ENCODE results near the gene CRIM1. TPM values are rescaled to one million over a fixed set of nuclear protein-coding genes. Genes with fewer than 3 reads are reported as not detected.

The CRIM1 gene
- total RNA-seq, 4 donors from 2014 or later, result 73.7 to 134 (median 80.7) TPM

GRCh38 chr2:36489281-36489680 lies 133.7 kb downstream of the CRIM1 start:
- in situ Hi-C loops (cut with MboI; ENCODE audit: low pct_ligation_motif_present in 1 of 4, low pct_unique_long_range_greater_than_20kb in 1 of 4, low sequenced_read_pairs in 3 of 4), result loop anchor here in 1 of 4 donors (25.0 kb wide), 1 partner anchor 127 kb away; the partner anchor contains the start of gene CRIM1
- no peak for TF ChIP-seq EP300 (IDR thresholded peaks at IDR 0.05; ENCODE audit: low read depth)
- TF ChIP-seq, protein P1, sequence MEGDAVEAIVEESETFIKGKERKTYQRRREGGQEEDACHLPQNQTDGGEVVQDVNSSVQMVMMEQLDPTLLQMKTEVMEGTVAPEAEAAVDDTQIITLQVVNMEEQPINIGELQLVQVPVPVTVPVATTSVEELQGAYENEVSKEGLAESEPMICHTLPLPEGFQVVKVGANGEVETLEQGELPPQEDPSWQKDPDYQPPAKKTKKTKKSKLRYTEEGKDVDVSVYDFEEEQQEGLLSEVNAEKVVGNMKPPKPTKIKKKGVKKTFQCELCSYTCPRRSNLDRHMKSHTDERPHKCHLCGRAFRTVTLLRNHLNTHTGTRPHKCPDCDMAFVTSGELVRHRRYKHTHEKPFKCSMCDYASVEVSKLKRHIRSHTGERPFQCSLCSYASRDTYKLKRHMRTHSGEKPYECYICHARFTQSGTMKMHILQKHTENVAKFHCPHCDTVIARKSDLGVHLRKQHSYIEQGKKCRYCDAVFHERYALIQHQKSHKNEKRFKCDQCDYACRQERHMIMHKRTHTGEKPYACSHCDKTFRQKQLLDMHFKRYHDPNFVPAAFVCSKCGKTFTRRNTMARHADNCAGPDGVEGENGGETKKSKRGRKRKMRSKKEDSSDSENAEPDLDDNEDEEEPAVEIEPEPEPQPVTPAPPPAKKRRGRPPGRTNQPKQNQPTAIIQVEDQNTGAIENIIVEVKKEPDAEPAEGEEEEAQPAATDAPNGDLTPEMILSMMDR (IDR thresholded peaks at IDR 0.05), result no peak
- no peak for TF ChIP-seq POLR2AphosphoS5 (IDR thresholded peaks at IDR 0.05)
- no peak for TF ChIP-seq POLR2A (IDR thresholded peaks at IDR 0.05)
- H3K9me3 ChIP-seq, result no peaks in the 10 kb centered on the region
- peaks cover 0 to 17% (median 8%) of the 10 kb centered on the region in 4 donors for H3K4me1 ChIP-seq
- no peaks in the 10 kb centered on the region for H3K27me3 ChIP-seq
- WGBS, 2 donors (ENCODE audit: low coverage in 1 of 2), result 53 to 75% methylated on average over 4 to 5 of the region's 5 CpGs
- DNase-seq, result no peak
- intact Hi-C loops (cut with DNase I; ENCODE audit: low total_unique reads), result no loop called here
- H3K36me3 ChIP-seq, result no peaks in the 10 kb centered on the region
- H3K27ac ChIP-seq, result peak overlapping the region; percentile 43 to 78 (median 75)
- H3K4me3 ChIP-seq, result no peak overlapping the region

GRCh38 chr2:36490749-36491148 lies 135.2 kb downstream of the CRIM1 start:
- WGBS, 2 donors (ENCODE audit: low coverage in 1 of 2), result 71 to 86% methylated on average over 1 to 4 of the region's 4 CpGs
- no peaks in the 10 kb centered on the region for H3K27me3 ChIP-seq
- H3K27ac ChIP-seq, result peak overlapping the region in 2 of 4 donors; percentile 0 to 78
- no peak overlapping the region for H3K4me3 ChIP-seq
- no peak for DNase-seq
- peaks cover 0 to 13% (median 4%) of the 10 kb centered on the region in 4 donors for H3K4me1 ChIP-seq
- intact Hi-C loops (cut with DNase I; ENCODE audit: low total_unique reads), result no loop called here
- in situ Hi-C loops (cut with MboI; ENCODE audit: low pct_ligation_motif_present in 1 of 4, low pct_unique_long_range_greater_than_20kb in 1 of 4, low sequenced_read_pairs in 3 of 4), result loop anchor here in 1 of 4 donors (25.0 kb wide), 1 partner anchor 128 kb away; the partner anchor contains the start of gene CRIM1
- no peaks in the 10 kb centered on the region for H3K36me3 ChIP-seq
- TF ChIP-seq, protein P1 (IDR thresholded peaks at IDR 0.05), result no peak
- TF ChIP-seq EP300 (IDR thresholded peaks at IDR 0.05; ENCODE audit: low read depth) (no peak), POLR2A (IDR thresholded peaks at IDR 0.05) (no peak), POLR2AphosphoS5 (IDR thresholded peaks at IDR 0.05) (no peak)
- H3K9me3 ChIP-seq, result no peaks in the 10 kb centered on the region

DNA sequence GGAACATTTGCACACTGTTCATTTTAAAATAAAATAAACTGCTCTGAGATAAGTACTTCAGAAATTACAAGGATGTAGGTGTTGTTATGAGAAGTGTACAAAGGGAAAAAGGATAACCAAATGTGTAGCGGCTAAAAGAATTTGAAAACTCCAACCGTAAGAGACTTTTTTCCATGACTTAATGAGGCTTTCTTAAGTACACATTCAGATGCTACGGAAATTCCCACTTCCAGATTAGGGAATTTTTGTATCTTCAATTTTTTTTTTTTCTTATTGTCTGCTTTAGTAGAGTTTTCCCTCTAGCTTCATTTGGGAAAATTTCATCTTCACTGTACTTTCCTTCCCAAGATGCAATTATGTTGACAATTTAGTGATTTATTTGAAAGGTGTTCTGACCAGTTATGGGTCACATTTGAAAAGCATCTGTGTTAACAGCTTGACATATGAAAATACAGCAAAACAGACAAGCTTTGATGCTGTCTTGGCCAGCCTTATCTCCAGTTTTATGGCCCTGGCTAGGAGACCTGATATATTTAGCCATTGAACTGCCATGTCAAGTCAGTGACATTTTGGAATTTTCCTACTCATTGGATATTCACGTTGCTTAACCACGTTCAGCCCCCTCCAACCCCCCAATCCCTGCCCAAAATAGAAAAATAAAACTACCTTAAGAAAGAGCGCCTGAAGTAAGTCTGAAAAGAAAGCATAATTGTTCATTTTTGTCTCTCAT lies 136.8 kb downstream of the CRIM1 start:
- H3K4me1 ChIP-seq, result peaks cover 0 to 3% (median 0%) of the 10 kb centered on the region in 4 donors
- in situ Hi-C loops (cut with MboI; ENCODE audit: low pct_ligation_motif_present in 1 of 4, low pct_unique_long_range_greater_than_20kb in 1 of 4, low sequenced_read_pairs in 3 of 4), result loop anchor here in 1 of 4 donors (25.0 kb wide), 1 partner anchor 130 kb away; the partner anchor contains the start of gene CRIM1
- no peaks in the 10 kb centered on the region for H3K36me3 ChIP-seq
- 55 to 69% methylated on average over 6 of the region's 6 CpGs for WGBS, 2 donors (ENCODE audit: low coverage in 1 of 2)
- DNase-seq, result no peak
- H3K4me3 ChIP-seq, result no peak overlapping the region
- H3K27ac ChIP-seq, result peak overlapping the region in 3 of 4 donors; percentile 4 to 30 (median 27)
- H3K27me3 ChIP-seq, result no peaks in the 10 kb centered on the region
- intact Hi-C loops (cut with DNase I; ENCODE audit: low total_unique reads), result no loop called here
- no peaks in the 10 kb centered on the region for H3K9me3 ChIP-seq
- TF ChIP-seq POLR2A (IDR thresholded peaks at IDR 0.05), result no peak
- TF ChIP-seq, protein P1 (IDR thresholded peaks at IDR 0.05), result no peak

- peak overlapping the region in 2 of 4 donors; percentile 27 to 30 for H3K27ac ChIP-seq
- no peak for TF ChIP-seq POLR2AphosphoS5 (IDR thresholded peaks at IDR 0.05)
- TF ChIP-seq POLR2A (IDR thresholded peaks at IDR 0.05), result no peak
- no peak for TF ChIP-seq EP300 (IDR thresholded peaks at IDR 0.05; ENCODE audit: low read depth)
- TF ChIP-seq, protein P1 (IDR thresholded peaks at IDR 0.05), result no peak
Observed at GRCh38 chr2:36493306-36493705, 137.7 kb downstream of the CRIM1 start.

More at GRCh38 chr2:36493306-36493705, 137.7 kb downstream of the CRIM1 start:
- in situ Hi-C loops (cut with MboI; ENCODE audit: low pct_ligation_motif_present in 1 of 4, low pct_unique_long_range_greater_than_20kb in 1 of 4, low sequenced_read_pairs in 3 of 4) (loop anchor here in 1 of 4 donors (25.0 kb wide), 1 partner anchor 131 kb away; the partner anchor contains the start of gene CRIM1), intact Hi-C loops (cut with DNase I; ENCODE audit: low total_unique reads) (no loop called here)
- Histone ChIP-seq H3K4me1 (peaks cover 0 to 3% (median 0%) of the 10 kb centered on the region in 4 donors), H3K27me3 (no peaks in the 10 kb centered on the region), H3K9me3 (no peaks in the 10 kb centered on the region), H3K4me3 (no peak overlapping the region), H3K36me3 (no peaks in the 10 kb centered on the region)
- DNase-seq, result no peak
